IMR-90 (cell line): ENCODE data around the gene CLIC5. TPM values are rescaled to one million over a fixed set of nuclear protein-coding genes. Genes with fewer than 3 reads are reported as not detected.

Experiments used
- ATAC-seq: fragments of 200-7000 bp; cut with Tn5 transposase; 2 replicates; pipeline ENCODE4 v1.9.1; 2020; ENCODE audit warnings: low read depth, mild to moderate bottlenecking, moderate library complexity
- BruUV-seq: library from RNA; stranded (reverse); fragments of 400-500 nt; replicated peaks from 2 replicates; lab custom pipeline; 2021; lab: Mats Ljungman, UMichigan
- CTCF ChIA-PET: fragments of 300-600 bp; formaldehyde crosslinking; extraction: SDS; loops from one replicate; lab custom pipeline; 2021; ENCODE audit warnings: antibody characterized with exemption; lab: Yijun Ruan, JAX
- POLR2A ChIA-PET: fragments of 300-600 bp; sonication (Branson Sonifier 250); formaldehyde crosslinking; loops from one replicate; lab custom pipeline; 2022; ENCODE audit warnings: antibody characterized with exemption; ENCODE audit not compliant: unreplicated experiment; lab: Charles Lee
- DNase-seq: peaks from one replicate; pipeline ENCODE4 v3.0.0; 2013
- H2AFZ ChIP-seq: replicated peaks from 2 replicates; pipeline ENCODE3; 2013; ENCODE audit warnings: low read length, mild to moderate bottlenecking; ENCODE audit not compliant: poor library complexity
- H2AK5ac ChIP-seq: 2 replicates; pipeline ENCODE4 v1.6.1; 2013; ENCODE audit warnings: low read depth, low read length, inconsistent platforms
- H2AK9ac ChIP-seq: replicated peaks from 2 replicates; pipeline ENCODE3; 2013; ENCODE audit warnings: mild to moderate bottlenecking, low read depth, low read length, moderate library complexity; ENCODE audit not compliant: poor library complexity
- H2BK120ac ChIP-seq: 2 replicates; pipeline ENCODE4 v1.6.1; 2013; ENCODE audit warnings: low read depth, low read length, inconsistent platforms
- H2BK15ac ChIP-seq: 3 replicates; pipeline ENCODE4 v1.6.1; 2013; ENCODE audit warnings: low read depth, low read length, inconsistent platforms
- H2BK20ac ChIP-seq: 2 replicates; pipeline ENCODE4 v1.6.1; 2013; ENCODE audit warnings: low read depth, mild to moderate bottlenecking, inconsistent platforms, low read length, moderate library complexity
- H2BK5ac ChIP-seq: 2 replicates; pipeline ENCODE4 v1.6.1; 2013; ENCODE audit warnings: mild to moderate bottlenecking, low read depth, low read length, inconsistent platforms; ENCODE audit not compliant: poor library complexity, severe bottlenecking
- H3K14ac ChIP-seq: replicated peaks from 2 replicates; pipeline ENCODE4 v1.6.1; 2013; ENCODE audit warnings: low read depth, low read length, inconsistent platforms
- H3K18ac ChIP-seq: 2 replicates; pipeline ENCODE4 v1.6.1; 2013; ENCODE audit warnings: low read depth, low read length, control low read depth
- H3K23ac ChIP-seq: 2 replicates; pipeline ENCODE4 v1.6.1; 2013; ENCODE audit warnings: low read depth, low read length, inconsistent platforms
- H3K27ac ChIP-seq: 2 replicates; pipeline ENCODE4 v1.5.1; 2013; ENCODE audit warnings: mild to moderate bottlenecking, control low read depth, low read length; ENCODE audit not compliant: insufficient read depth
- H3K27me3 ChIP-seq: 2 replicates; pipeline ENCODE4 v1.6.1; 2013; ENCODE audit warnings: low read length; ENCODE audit not compliant: control insufficient read depth, insufficient read depth
- H3K36me3 ChIP-seq: 2 replicates; pipeline ENCODE4 v1.6.1; 2013; ENCODE audit warnings: low read length, mixed read lengths; ENCODE audit not compliant: control insufficient read depth, insufficient read depth
- H3K4ac ChIP-seq: 2 replicates; pipeline ENCODE4 v1.6.1; 2013; ENCODE audit warnings: low read depth, low read length, inconsistent platforms
- H3K4me1 ChIP-seq: 2 replicates; pipeline ENCODE4 v1.6.1; 2013; ENCODE audit warnings: low read length, mixed read lengths; ENCODE audit not compliant: control insufficient read depth, insufficient read depth
- H3K4me2 ChIP-seq: 2 replicates; pipeline ENCODE4 v1.6.1; 2013; ENCODE audit warnings: low read depth, mild to moderate bottlenecking, control low read depth, low read length, moderate library complexity
- H3K4me3 ChIP-seq: 2 replicates; pipeline ENCODE4 v1.5.1; 2013; ENCODE audit warnings: low read depth, mild to moderate bottlenecking, control low read depth, low read length, moderate library complexity; ENCODE audit not compliant: insufficient read depth
- H3K56ac ChIP-seq: 2 replicates; pipeline ENCODE4 v1.6.1; 2013; ENCODE audit warnings: low read length, inconsistent platforms; ENCODE audit not compliant: insufficient read depth; ENCODE audit errors: extremely low read depth
- H3K79me1 ChIP-seq, 2 experiments: 2 replicates each; pipeline ENCODE4 v1.6.1; 2013; ENCODE audit warnings: low read length in 2 of 2, inconsistent platforms in 1 of 2, low read depth in 1 of 2
- H3K9ac ChIP-seq: 2 replicates; pipeline ENCODE4 v1.6.1; 2013; ENCODE audit warnings: low read depth, low read length, control low read depth
- H3K9me1 ChIP-seq: 2 replicates; pipeline ENCODE4 v1.6.1; 2013; ENCODE audit warnings: low read length, inconsistent platforms; ENCODE audit not compliant: insufficient read depth
- H3K9me3 ChIP-seq: 2 replicates; pipeline ENCODE4 v1.6.1; 2013; ENCODE audit warnings: low read length; ENCODE audit not compliant: control insufficient read depth, insufficient read depth
- H4K20me1 ChIP-seq: 2 replicates; pipeline ENCODE4 v1.6.1; 2013; ENCODE audit warnings: low read length, inconsistent platforms; ENCODE audit not compliant: insufficient read depth
- H4K5ac ChIP-seq: 2 replicates; pipeline ENCODE4 v1.6.1; 2013; ENCODE audit warnings: mild to moderate bottlenecking, low read depth, low read length, control low read depth
- H4K8ac ChIP-seq, 2 experiments: 2 replicates each; pipeline ENCODE4 v1.6.1; 2013; ENCODE audit warnings: low read depth in 2 of 2, low read length in 2 of 2, control low read depth in 1 of 2, inconsistent platforms in 1 of 2
- H4K91ac ChIP-seq: 2 replicates; pipeline ENCODE4 v1.6.1; 2013; ENCODE audit warnings: low read depth, low read length, inconsistent platforms; ENCODE audit not compliant: insufficient read depth
- CEBPB ChIP-seq: IDR thresholded peaks from 2 replicates; pipeline ENCODE4 v1.6.1; 2012; ENCODE audit warnings: low read depth, low read length, improper control_type of control experiment
- CHD1 ChIP-seq: IDR thresholded peaks from 2 replicates; pipeline ENCODE4 v1.6.1; 2012; ENCODE audit warnings: low read depth, low read length, improper control_type of control experiment
- CTCF ChIP-seq: conservative IDR thresholded peaks from 2 replicates; pipeline ENCODE4 v1.5.1; 2012; ENCODE audit warnings: mild to moderate bottlenecking, low read depth, low read length, improper control_type of control experiment
- ELK1 ChIP-seq: fragments of 150-350 bp; IDR thresholded peaks from 2 replicates; pipeline ENCODE4 v1.6.1; 2016; ENCODE audit warnings: low read depth, mild to moderate bottlenecking, low read length, moderate library complexity, borderline replicate concordance
- FOS ChIP-seq: fragments of 150-350 bp; IDR thresholded peaks from 2 replicates; pipeline ENCODE4 v1.6.1; 2016; ENCODE audit warnings: low read depth, low read length
- MAFK ChIP-seq: IDR thresholded peaks from 2 replicates; pipeline ENCODE4 v1.6.1; 2012; ENCODE audit warnings: low read depth, low read length, improper control_type of control experiment
- MAZ ChIP-seq: IDR thresholded peaks from 2 replicates; pipeline ENCODE4 v1.6.1; 2012; ENCODE audit warnings: low read depth, mild to moderate bottlenecking, low read length, improper control_type of control experiment, moderate library complexity, borderline replicate concordance
- NFE2L2 ChIP-seq: fragments of 150-350 bp; IDR thresholded peaks from 2 replicates; pipeline ENCODE4 v1.6.1; 2016; ENCODE audit warnings: low read depth, mild to moderate bottlenecking, low read length
- RCOR1 ChIP-seq: IDR thresholded peaks from 2 replicates; pipeline ENCODE4 v1.6.1; 2012; ENCODE audit warnings: mild to moderate bottlenecking, low read length, improper control_type of control experiment; ENCODE audit not compliant: insufficient replicate concordance
- USF2 ChIP-seq: fragments of 150-350 bp; IDR thresholded peaks from 2 replicates; pipeline ENCODE4 v1.6.1; 2017; ENCODE audit warnings: mild to moderate bottlenecking, antibody characterized with exemption, low read length, low read depth
- WGBS, 2 experiments: methylation state at CpG; one replicate each; pipeline versions ENCODE4 v1.1.5 to v1.1.7; 2013; ENCODE audit warnings: missing lambda C conversion rate in 2 of 2; ENCODE audit not compliant: insufficient read length in 1 of 2; ENCODE audit errors: extremely low coverage in 2 of 2; 5-methylcytosine and 5-hydroxymethylcytosine counted together
- dilution Hi-C: fragments of 300-500 bp; cut with HindIII; formaldehyde crosslinking; loops from one replicate; pipeline ENCODE4 v1.14.3; 2018; ENCODE audit warnings: low sequenced_read_pairs; ENCODE audit not compliant: unreplicated experiment
- in situ Hi-C: fragments of 300-500 bp; cut with MboI; formaldehyde crosslinking; loops from 3 replicates; pipeline ENCODE4 v1.14.3; 2019; ENCODE audit warnings: low sequenced_read_pairs, inconsistent platforms, mixed read lengths
- intact Hi-C: fragments of 100-400 bp; cut with micrococcal nuclease; formaldehyde crosslinking; loops from 2 replicates; pipeline ENCODE4 v1.10.0; 2022
- polyA plus RNA-seq, 3 experiments: library from polyadenylated mRNA; depleted of rRNA; stranded (reverse); fragments of >200 nt; gene quantifications; 2 replicates each; pipeline ENCODE4 v1.2.3, GENCODE V29; 2012; ENCODE audit warnings: low replicate concordance in 1 of 3
- total RNA-seq: library from RNA; depleted of rRNA; stranded (reverse); fragments of >200 nt; gene quantifications from 2 replicates; pipeline ENCODE4 v1.2.3, GENCODE V29; 2012

The CLIC5 gene
- total and polyA plus RNA-seq, 2 of the 4 experiments (the other 2 are of a cell fraction) = not detected

- no peak overlapping the region for H2AFZ ChIP-seq
- no peaks in the 10 kb centered on the region for H3K9me3 ChIP-seq
- WGBS, 2 experiments = no CpG with 5 or more reads among the region's 1 CpG
- H3K4ac ChIP-seq = no peak overlapping the region
- no TSS peak for BruUV-seq
- no peak overlapping the region for H3K4me2 ChIP-seq
- no peaks in the 10 kb centered on the region for H3K36me3 ChIP-seq
- H2BK15ac ChIP-seq = no peak overlapping the region
- POLR2A ChIA-PET = no interaction called here
- no peak overlapping the region for H3K56ac ChIP-seq
- DNase-seq (no peak), ATAC-seq (no peak)
- no peak overlapping the region for H4K91ac ChIP-seq
- no peaks in the 10 kb centered on the region for H3K9me1 ChIP-seq
- in situ Hi-C loops (no loop called here), dilution Hi-C loops (no loop called here), intact Hi-C loops (no loop called here)
- CTCF ChIA-PET = no interaction called here
- no peak overlapping the region for H3K14ac ChIP-seq
- no peak overlapping the region for H3K23ac ChIP-seq
- H4K20me1 ChIP-seq = no peaks in the 10 kb centered on the region
- H3K4me1 ChIP-seq = no peaks in the 10 kb centered on the region
- H4K5ac ChIP-seq = no peak overlapping the region
- no peak for TF ChIP-seq NFE2L2
- TF ChIP-seq CEBPB = no peak
- no peak for TF ChIP-seq USF2
- TF ChIP-seq CTCF = no peak
- TF ChIP-seq ELK1 = no peak
- TF ChIP-seq MAZ = no peak
- TF ChIP-seq RCOR1 = no peak
- no peak for TF ChIP-seq CHD1
- no peak for TF ChIP-seq MAFK
- TF ChIP-seq FOS = no peak
- no peak overlapping the region for H3K27ac ChIP-seq
- no peak overlapping the region for H3K9ac ChIP-seq
- H3K4me3 ChIP-seq = no peak overlapping the region
- H2AK5ac ChIP-seq = no peak overlapping the region
- H2BK5ac ChIP-seq = no peak overlapping the region
- no peak overlapping the region for H2BK20ac ChIP-seq
- no peak overlapping the region for H2BK120ac ChIP-seq
- no peaks in the 10 kb centered on the region for H3K27me3 ChIP-seq
- H3K18ac ChIP-seq = no peak overlapping the region
- no peaks in the 10 kb centered on the region for H3K79me1 ChIP-seq
- H4K8ac ChIP-seq = no peak overlapping the region
- H2AK9ac ChIP-seq = no peak overlapping the region
These were observed 27.8 kb downstream of the CLIC5 start for GRCh38 chr6:45987856-45988255.
